RWPE2 (cell line): ENCODE data around the gene NAALADL2.
"Not testable (repeated sequence)": the region's sequence is repeated elsewhere in the genome, so short reads cannot be mapped to it uniquely, and the experiment has no call there.

ENCODE experiments used
- ATAC-seq: fragments of 200-7000 bp; cut with Tn5 transposase; 3 replicates; pipeline ENCODE4 v1.9.1; 2021; ENCODE audit warnings: low read depth
- DNase-seq: peaks from one replicate; pipeline ENCODE4 v3.0.0-alpha.2; 2020; ENCODE audit warnings: low spot score
- H3K27ac ChIP-seq: fragments of 450-650 bp; 2 replicates; pipeline ENCODE4 v1.5.1; 2017; ENCODE audit warnings: mild to moderate bottlenecking; ENCODE audit not compliant: poor library complexity, severe bottlenecking
- H3K27me3 ChIP-seq: fragments of 250-450 bp; sonication (Bioruptor Pico); 2 replicates; pipeline ENCODE4 v1.5.1; 2021; ENCODE audit warnings: mild to moderate bottlenecking, moderate library complexity; ENCODE audit not compliant: insufficient read depth, poor library complexity, severe bottlenecking
- H3K36me3 ChIP-seq: fragments of 250-450 bp; sonication (Bioruptor Pico); 2 replicates; pipeline ENCODE4 v1.5.1; 2020; ENCODE audit warnings: low read depth, mild to moderate bottlenecking, moderate library complexity
- H3K4me1 ChIP-seq: fragments of 250-450 bp; sonication (Bioruptor Pico); 2 replicates; pipeline ENCODE4 v1.5.1; 2021; ENCODE audit warnings: mild to moderate bottlenecking, moderate library complexity; ENCODE audit not compliant: insufficient read depth, poor library complexity, severe bottlenecking
- H3K4me3 ChIP-seq: fragments of 250-450 bp; sonication (Bioruptor Pico); 2 replicates; pipeline ENCODE4 v1.5.1; 2021; ENCODE audit warnings: mild to moderate bottlenecking, moderate library complexity; ENCODE audit not compliant: severe bottlenecking
- H3K9me3 ChIP-seq: fragments of 250-450 bp; sonication (Bioruptor Pico); 2 replicates; pipeline ENCODE4 v1.5.1; 2021; ENCODE audit warnings: mild to moderate bottlenecking, moderate library complexity; ENCODE audit not compliant: severe bottlenecking
- CTCF ChIP-seq: fragments of 450-650 bp; IDR thresholded peaks from one replicate; pipeline ENCODE4 v1.5.1; 2017; ENCODE audit warnings: mild to moderate bottlenecking, moderate library complexity; ENCODE audit not compliant: poor library complexity, severe bottlenecking

NAALADL2 gene

DNA sequence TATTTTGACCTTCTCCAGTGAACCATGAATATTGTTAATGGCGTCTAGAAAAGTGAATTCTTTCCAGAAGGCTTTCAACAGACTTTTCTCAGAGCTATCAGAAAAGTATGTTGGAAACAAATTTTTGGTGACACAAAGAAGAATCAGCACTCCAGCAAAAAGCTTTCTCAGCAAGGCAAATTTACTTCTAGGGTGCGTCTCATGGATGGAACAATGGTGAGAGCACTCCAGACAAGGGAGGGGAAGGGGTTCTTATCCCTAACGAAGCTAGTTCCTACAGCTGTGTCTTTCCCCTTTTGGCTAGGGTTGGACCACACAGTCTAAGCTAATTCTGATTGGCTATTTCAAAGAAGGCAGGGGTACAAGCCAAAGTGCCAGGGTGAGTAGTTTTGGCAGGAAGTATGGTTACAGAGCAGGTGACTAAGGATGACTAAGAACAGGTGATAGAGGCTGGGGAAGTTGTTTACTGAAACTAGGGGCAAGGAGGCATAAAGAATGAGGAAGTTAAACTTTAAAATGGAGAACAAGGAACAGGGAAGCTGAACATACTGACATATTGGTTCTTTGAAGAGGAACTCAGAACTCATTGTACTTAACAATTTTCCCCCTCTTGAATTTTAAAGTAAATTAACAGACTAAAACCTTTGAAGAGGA lies 959.8 kb downstream of the NAALADL2 start:
- no peak for TF ChIP-seq CTCF
- DNase-seq (no peak), ATAC-seq (no peak)
- Histone ChIP-seq H3K27me3 (peaks cover 2% of the 10 kb centered on the region), H3K9me3 (peaks cover 2% of the 10 kb centered on the region), H3K36me3 (no peaks in the 10 kb centered on the region), H3K27ac (no peak overlapping the region), H3K4me1 (no peaks in the 10 kb centered on the region), H3K4me3 (no peak overlapping the region)

DNA sequence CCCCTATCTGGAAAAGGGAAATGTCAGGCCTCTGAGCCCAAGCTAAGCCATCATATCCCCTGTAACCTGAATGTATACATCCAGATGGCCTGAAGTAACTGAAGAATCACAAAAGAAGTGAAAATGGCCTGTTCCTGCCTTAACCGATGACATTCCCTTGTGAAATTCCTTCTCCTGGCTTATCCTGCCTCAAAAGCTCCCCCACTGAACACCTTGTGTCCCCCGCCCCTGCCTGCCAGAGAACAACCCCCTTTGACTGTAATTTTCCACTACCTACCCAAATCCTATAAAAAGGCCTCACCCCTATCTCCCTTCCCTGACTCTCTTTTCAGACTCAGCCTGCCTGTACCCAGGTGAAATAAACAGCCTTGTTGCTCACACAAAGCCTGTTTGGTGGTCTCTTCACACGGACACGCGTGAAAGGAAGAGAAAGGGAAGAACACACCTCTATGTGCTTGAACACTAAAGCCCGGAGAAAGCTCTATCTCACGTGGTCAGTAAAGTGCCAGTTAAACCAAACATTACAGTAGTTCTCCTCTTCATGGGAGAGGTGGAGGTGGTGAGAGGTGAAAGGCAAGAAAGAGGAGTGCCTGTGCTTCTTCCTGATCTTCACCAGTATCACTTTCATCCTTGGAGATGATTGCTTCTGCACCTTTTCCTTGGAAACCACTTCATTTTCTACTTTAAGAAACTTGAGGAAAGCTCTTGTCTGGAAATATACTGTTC lies 963.8 kb downstream of the NAALADL2 start:
- not testable (repeated sequence) for DNase-seq, H3K4me3 ChIP-seq, H3K27me3 ChIP-seq, H3K9me3 ChIP-seq, ATAC-seq, H3K27ac ChIP-seq, H3K4me1 ChIP-seq, H3K36me3 ChIP-seq

- not testable (repeated sequence) for H3K4me1 ChIP-seq, DNase-seq, H3K9me3 ChIP-seq, H3K4me3 ChIP-seq, ATAC-seq, H3K27me3 ChIP-seq, H3K36me3 ChIP-seq, H3K27ac ChIP-seq
Observed at GRCh38 chr3:175825016-175825580, 966.0 kb downstream of the NAALADL2 start.

GRCh38 chr3:175826759-175827158 lies 967.6 kb downstream of the NAALADL2 start:
- no peak for TF ChIP-seq CTCF

DNA sequence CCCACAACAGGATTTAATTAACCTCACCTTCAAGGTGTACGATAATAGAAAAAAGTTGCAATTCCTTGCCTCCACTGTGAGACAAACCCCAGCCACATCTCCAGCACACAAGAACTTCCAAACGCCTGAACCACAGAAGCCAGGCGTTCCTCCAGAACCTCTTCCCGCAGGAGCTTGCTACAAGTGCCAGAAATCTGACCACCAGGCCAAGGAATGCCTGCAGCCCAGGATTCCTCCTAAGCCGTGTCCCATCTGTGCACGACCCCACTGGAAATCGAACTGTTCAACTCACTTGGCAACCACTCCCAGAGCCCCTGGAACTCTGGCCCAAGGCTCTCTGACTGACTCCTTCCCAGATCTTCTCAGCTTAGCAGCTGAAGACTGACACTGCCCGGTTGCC lies 970.7 kb downstream of the NAALADL2 start:
- DNase-seq, H3K36me3 ChIP-seq, H3K4me1 ChIP-seq: not testable (repeated sequence)

More at GRCh38 chr3:175826759-175827158, 967.6 kb downstream of the NAALADL2 start:
- Histone ChIP-seq H3K4me1 (no peaks in the 10 kb centered on the region), H3K36me3 (no peaks in the 10 kb centered on the region), H3K4me3 (no peak overlapping the region), H3K9me3 (no peaks in the 10 kb centered on the region), H3K27ac (no peak overlapping the region), H3K27me3 (peaks cover 2% of the 10 kb centered on the region)
- ATAC-seq = no peak
- DNase-seq = no peak

GRCh38 chr3:175835763-175836162 lies 976.6 kb downstream of the NAALADL2 start:
- H3K27ac ChIP-seq, H3K27me3 ChIP-seq, H3K36me3 ChIP-seq, ATAC-seq, H3K9me3 ChIP-seq, DNase-seq, H3K4me1 ChIP-seq, H3K4me3 ChIP-seq: not testable (repeated sequence)

More for the DNA sequence above, 970.7 kb downstream of the NAALADL2 start:
- not testable (repeated sequence) for ATAC-seq, H3K27me3 ChIP-seq, H3K9me3 ChIP-seq, H3K27ac ChIP-seq, H3K4me3 ChIP-seq
